Ishikawa (cell line): Measurements from ENCODE around the gene TMEM119.

ENCODE experiments used
- CEBPB ChIP-seq: IDR thresholded peaks from 2 replicates; pipeline ENCODE4 v1.6.1; 2012
- CREB1 ChIP-seq: IDR thresholded peaks from 2 replicates; pipeline ENCODE4 v1.6.1; 2012; ENCODE audit warnings: low read depth
- EGR1 ChIP-seq: IDR thresholded peaks from 2 replicates; pipeline ENCODE4 v1.6.1; 2012
- EP300 ChIP-seq: IDR thresholded peaks from 2 replicates; pipeline ENCODE4 v1.6.1; 2012; ENCODE audit warnings: borderline replicate concordance
- FOXM1 ChIP-seq: IDR thresholded peaks from 2 replicates; pipeline ENCODE4 v1.6.1; 2012; ENCODE audit warnings: low read depth, borderline replicate concordance
- NFIC ChIP-seq: IDR thresholded peaks from 2 replicates; pipeline ENCODE4 v1.6.1; 2012
- RAD21 ChIP-seq: IDR thresholded peaks from 2 replicates; pipeline ENCODE4 v1.6.1; 2012; ENCODE audit warnings: low read depth
- TAF1 ChIP-seq: IDR thresholded peaks from 2 replicates; pipeline ENCODE4 v1.6.1; 2012; ENCODE audit warnings: low read depth, mild to moderate bottlenecking
- TCF12 ChIP-seq: IDR thresholded peaks from 2 replicates; pipeline ENCODE4 v1.6.1; 2012; ENCODE audit warnings: low read depth
- TEAD4 ChIP-seq: IDR thresholded peaks from 2 replicates; pipeline ENCODE4 v1.6.1; 2012
- YY1 ChIP-seq: IDR thresholded peaks from 2 replicates; pipeline ENCODE4 v1.6.1; 2012; ENCODE audit warnings: low read depth
- ZBTB7A ChIP-seq: IDR thresholded peaks from 2 replicates; pipeline ENCODE4 v1.6.1; 2012; ENCODE audit warnings: low read depth
- TF ChIP-seq, protein P1 (sequence below): IDR thresholded peaks from 2 replicates; pipeline ENCODE4 v1.6.1; 2012
- TF ChIP-seq, protein P2 (sequence below): IDR thresholded peaks from 2 replicates; pipeline ENCODE4 v1.6.1; 2012; ENCODE audit warnings: low read depth, mild to moderate bottlenecking
- TF ChIP-seq, protein P3 (sequence below): IDR thresholded peaks from 2 replicates; pipeline ENCODE4 v1.6.1; 2012

The TMEM119 gene

DNA sequence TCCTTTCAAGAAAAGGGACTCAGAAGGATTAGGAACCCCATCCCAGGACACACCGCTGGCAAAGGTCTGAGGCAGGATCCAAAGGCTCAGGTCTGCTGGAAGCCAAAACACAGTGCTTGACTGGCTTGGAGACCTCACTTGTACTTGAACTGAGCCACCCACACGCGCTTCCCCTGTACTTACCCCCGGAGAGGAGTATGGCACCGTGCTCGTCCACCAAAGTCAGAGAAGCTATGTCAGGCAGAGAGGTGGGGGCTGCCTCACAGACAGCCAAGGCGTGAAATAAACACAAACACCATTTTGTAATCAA lies 46.9 kb upstream of the TMEM119 start:
- no peak for TF ChIP-seq TCF12
- no peak for TF ChIP-seq EP300
- TF ChIP-seq NFIC: no peak
- TF ChIP-seq CREB1: no peak

DNA sequence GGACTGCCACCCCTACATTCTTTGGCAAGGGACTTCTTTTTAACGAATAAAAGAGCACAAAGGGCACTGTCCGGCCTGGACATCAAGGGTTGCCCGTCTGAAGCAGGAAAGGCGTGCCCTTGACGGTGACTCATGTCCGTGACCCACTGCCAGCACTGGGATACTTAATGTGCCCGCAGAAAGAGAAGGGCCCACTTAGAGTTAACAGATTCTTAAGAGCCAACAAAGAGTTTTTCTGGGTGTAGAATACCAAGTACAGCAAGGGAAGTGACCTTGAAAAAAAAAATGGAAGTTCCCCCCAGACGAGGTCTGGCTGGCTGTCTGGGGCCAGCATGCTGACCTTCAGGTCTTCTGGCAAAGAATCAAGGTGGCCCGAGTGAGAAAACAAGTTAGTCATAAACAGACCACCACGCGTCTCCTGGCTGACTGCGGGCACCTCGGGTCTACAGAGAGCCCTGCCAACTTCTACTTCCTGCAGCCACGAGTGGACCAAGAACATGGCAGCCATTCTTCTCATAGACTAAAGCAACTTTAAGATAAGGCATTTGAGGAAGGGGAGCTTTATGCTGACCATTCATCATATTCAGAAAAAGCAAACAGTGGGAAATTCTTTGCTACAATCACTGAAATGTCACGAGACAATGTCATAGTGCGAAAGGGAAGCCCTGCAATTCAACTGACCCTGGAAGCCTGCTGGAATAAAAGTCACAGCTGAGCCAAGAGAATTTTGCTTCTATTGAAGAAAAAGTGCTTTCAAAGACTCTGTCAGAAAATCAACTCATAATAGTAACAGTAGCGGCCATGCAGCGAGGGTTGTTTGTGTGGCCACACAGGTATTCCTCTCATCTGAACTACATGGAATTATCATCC lies 46.3 kb upstream of the TMEM119 start:
- TF ChIP-seq, protein P1, sequence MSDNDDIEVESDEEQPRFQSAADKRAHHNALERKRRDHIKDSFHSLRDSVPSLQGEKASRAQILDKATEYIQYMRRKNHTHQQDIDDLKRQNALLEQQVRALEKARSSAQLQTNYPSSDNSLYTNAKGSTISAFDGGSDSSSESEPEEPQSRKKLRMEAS: peak; percentile 6; the same call in 1 of the 2 replicates
- TF ChIP-seq EP300 (no peak), TEAD4 (no peak), YY1 (no peak), FOXM1 (no peak), NFIC (no peak), CEBPB (no peak), TAF1 (no peak)
- TF ChIP-seq, protein P2, sequence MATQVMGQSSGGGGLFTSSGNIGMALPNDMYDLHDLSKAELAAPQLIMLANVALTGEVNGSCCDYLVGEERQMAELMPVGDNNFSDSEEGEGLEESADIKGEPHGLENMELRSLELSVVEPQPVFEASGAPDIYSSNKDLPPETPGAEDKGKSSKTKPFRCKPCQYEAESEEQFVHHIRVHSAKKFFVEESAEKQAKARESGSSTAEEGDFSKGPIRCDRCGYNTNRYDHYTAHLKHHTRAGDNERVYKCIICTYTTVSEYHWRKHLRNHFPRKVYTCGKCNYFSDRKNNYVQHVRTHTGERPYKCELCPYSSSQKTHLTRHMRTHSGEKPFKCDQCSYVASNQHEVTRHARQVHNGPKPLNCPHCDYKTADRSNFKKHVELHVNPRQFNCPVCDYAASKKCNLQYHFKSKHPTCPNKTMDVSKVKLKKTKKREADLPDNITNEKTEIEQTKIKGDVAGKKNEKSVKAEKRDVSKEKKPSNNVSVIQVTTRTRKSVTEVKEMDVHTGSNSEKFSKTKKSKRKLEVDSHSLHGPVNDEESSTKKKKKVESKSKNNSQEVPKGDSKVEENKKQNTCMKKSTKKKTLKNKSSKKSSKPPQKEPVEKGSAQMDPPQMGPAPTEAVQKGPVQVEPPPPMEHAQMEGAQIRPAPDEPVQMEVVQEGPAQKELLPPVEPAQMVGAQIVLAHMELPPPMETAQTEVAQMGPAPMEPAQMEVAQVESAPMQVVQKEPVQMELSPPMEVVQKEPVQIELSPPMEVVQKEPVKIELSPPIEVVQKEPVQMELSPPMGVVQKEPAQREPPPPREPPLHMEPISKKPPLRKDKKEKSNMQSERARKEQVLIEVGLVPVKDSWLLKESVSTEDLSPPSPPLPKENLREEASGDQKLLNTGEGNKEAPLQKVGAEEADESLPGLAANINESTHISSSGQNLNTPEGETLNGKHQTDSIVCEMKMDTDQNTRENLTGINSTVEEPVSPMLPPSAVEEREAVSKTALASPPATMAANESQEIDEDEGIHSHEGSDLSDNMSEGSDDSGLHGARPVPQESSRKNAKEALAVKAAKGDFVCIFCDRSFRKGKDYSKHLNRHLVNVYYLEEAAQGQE: peak; percentile 56; the same call in 1 of the 2 replicates

DNA sequence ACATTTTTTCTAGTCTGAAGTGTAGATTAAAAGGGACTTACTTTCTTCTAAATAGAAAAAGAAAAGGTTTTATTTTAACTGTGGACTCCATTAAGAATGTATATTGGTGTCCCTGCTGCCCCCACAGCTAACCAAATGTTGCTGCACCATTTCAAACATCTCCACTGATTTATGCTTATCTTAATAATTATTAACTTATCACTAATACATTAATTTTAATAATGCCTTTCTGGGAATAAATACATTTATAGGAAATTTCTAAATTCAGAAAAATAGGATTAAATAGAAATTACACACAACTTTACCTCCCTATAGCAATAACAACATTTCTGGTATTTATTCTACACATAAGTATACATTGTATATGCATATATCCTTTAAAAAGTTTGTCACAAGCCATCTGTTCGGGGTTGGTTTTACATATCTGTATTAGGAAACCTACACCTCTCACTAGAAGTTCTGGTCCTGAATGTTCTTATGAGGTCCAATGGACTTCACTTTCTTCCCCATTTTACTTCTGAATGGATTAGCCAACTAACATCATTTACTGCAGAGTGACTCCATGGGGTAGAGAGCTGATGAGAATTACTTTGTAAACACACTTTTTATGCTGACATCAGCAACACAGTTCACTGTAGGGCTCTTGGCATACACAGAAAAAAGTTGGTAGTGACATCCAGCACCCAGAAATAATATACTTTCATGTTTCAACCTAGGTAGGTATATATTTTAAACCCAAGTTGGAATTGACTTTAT lies 45.2 kb upstream of the TMEM119 start:
- TF ChIP-seq, protein P1: no peak
- TF ChIP-seq TAF1 (no peak), EP300 (no peak), CEBPB (no peak), CREB1 (no peak), FOXM1 (no peak), YY1 (no peak), RAD21 (no peak), NFIC (no peak), TEAD4 (no peak), EGR1 (no peak), ZBTB7A (no peak), TCF12 (no peak)
- TF ChIP-seq, protein P3, sequence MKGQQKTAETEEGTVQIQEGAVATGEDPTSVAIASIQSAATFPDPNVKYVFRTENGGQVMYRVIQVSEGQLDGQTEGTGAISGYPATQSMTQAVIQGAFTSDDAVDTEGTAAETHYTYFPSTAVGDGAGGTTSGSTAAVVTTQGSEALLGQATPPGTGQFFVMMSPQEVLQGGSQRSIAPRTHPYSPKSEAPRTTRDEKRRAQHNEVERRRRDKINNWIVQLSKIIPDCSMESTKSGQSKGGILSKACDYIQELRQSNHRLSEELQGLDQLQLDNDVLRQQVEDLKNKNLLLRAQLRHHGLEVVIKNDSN: no peak
- TF ChIP-seq, protein P2: no peak

DNA sequence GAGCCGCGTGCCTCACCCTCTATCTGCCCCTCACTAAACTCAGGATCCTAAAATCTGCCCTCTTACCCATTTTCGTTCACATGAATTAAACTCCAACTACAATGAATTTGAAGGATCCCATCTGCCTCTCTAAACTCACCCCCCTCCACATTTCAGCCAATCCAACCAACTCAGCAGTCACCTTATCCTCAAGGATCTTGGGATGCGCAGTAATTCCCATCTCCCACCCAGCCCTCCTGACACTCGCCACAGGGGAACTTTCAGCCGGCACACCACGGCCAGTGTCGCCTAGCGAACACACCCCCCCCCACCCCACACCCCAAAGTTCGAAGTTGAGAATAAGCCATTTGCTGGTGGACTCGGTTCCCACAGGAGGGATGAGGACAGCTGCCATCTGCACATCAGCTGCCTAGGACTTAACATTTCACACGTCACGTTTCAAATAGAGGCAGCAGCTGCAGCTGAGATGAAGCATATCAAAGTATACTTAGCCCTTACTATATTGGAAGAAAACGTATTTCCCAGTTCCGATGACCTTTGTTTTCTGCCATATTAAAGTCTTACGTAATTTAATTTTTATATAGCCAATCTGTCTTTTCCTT lies 44.5 kb upstream of the TMEM119 start:
- TF ChIP-seq ZBTB7A (no peak), RAD21 (no peak), CREB1 (no peak), FOXM1 (no peak), YY1 (no peak), TCF12 (no peak), EP300 (no peak), EGR1 (no peak), NFIC (no peak), CEBPB (no peak), TAF1 (no peak)
- TF ChIP-seq, protein P3: no peak
- TF ChIP-seq, protein P2: no peak
- TF ChIP-seq, protein P1: no peak
